A673 (cell line): ENCODE measurements around the gene MOB3A. TPM values are rescaled to one million over a fixed set of nuclear protein-coding genes. Genes with fewer than 3 reads are reported as not detected.

Source experiments
- BruUV-seq: library from RNA; stranded (reverse); fragments of 400-500 nt; replicated peaks from 2 replicates; lab custom pipeline; 2021; lab: Mats Ljungman, UMichigan
- CTCF ChIA-PET: fragments of 300-600 bp; sonication (Branson Sonifier 250); formaldehyde crosslinking; loops from one replicate; lab custom pipeline; 2022; ENCODE audit warnings: antibody characterized with exemption; lab: Charles Lee
- POLR2A ChIA-PET: fragments of 300-600 bp; sonication (Branson Sonifier 250); formaldehyde crosslinking; loops from one replicate; lab custom pipeline; 2022; ENCODE audit warnings: antibody characterized with exemption; ENCODE audit not compliant: low non-redundant PET; lab: Charles Lee
- DNase-seq: peaks from one replicate; pipeline ENCODE4 v3.0.0-alpha.2; 2015; ENCODE audit warnings: low spot score
- H3K27ac ChIP-seq: fragments of 200-600 bp; sonication (generic); 2 replicates; pipeline ENCODE4 v1.5.1; 2016; ENCODE audit warnings: mixed run types, low read depth, mild to moderate bottlenecking, mixed read lengths, antibody characterized with exemption, low read length; ENCODE audit not compliant: poor library complexity, severe bottlenecking
- H3K27me3 ChIP-seq: fragments of 200-600 bp; sonication (generic); replicated peaks from 2 replicates; pipeline ENCODE4 v1.6.1; 2017; ENCODE audit warnings: mixed run types, low read depth, mild to moderate bottlenecking, mixed read lengths, antibody characterized with exemption, low read length; ENCODE audit not compliant: insufficient read depth, poor library complexity
- H3K36me3 ChIP-seq: fragments of 200-600 bp; sonication (generic); 2 replicates; pipeline ENCODE4 v1.6.1; 2016; ENCODE audit warnings: mixed run types, mild to moderate bottlenecking, mixed read lengths, antibody characterized with exemption, low read length; ENCODE audit not compliant: insufficient read depth, poor library complexity, severe bottlenecking
- H3K4me1 ChIP-seq: fragments of 200-600 bp; sonication (generic); 2 replicates; pipeline ENCODE4 v1.6.1; 2017; ENCODE audit warnings: mixed run types, mild to moderate bottlenecking, mixed read lengths, antibody characterized with exemption, low read length; ENCODE audit not compliant: insufficient read depth, poor library complexity, severe bottlenecking
- H3K4me3 ChIP-seq: fragments of 200-600 bp; sonication (generic); 2 replicates; pipeline ENCODE4 v1.5.1; 2016; ENCODE audit warnings: low read depth, mixed run types, mild to moderate bottlenecking, mixed read lengths, low read length; ENCODE audit not compliant: poor library complexity, severe bottlenecking
- H3K9me3 ChIP-seq: fragments of 200-600 bp; sonication (generic); 2 replicates; pipeline ENCODE4 v1.6.1; 2016; ENCODE audit warnings: mixed run types, low read depth, mild to moderate bottlenecking, mixed read lengths, antibody characterized with exemption, low read length; ENCODE audit not compliant: poor library complexity, severe bottlenecking
- EZH2 ChIP-seq: fragments of 200-600 bp; sonication (generic); IDR thresholded peaks from 2 replicates; pipeline ENCODE4 v1.6.1; 2017; ENCODE audit warnings: borderline replicate concordance, low read depth, mild to moderate bottlenecking, mixed read lengths, antibody characterized with exemption, low read length; ENCODE audit not compliant: poor library complexity, severe bottlenecking
- intact Hi-C: fragments of 100-400 bp; cut with micrococcal nuclease; formaldehyde crosslinking; loops from one replicate; pipeline ENCODE4 v1.10.0; 2022; ENCODE audit not compliant: unreplicated experiment
- total RNA-seq: library from RNA; stranded (reverse); gene quantifications from 2 replicates; pipeline ENCODE4 v1.2.3, GENCODE V29; 2021
- TF ChIP-seq, protein P1 (sequence below): fragments of 300-800, 200-600 bp; sonication (generic); conservative IDR thresholded peaks from 2 replicates; pipeline ENCODE4 v1.5.1; 2017; ENCODE audit warnings: low read depth, mild to moderate bottlenecking, antibody characterized with exemption, low read length, moderate library complexity, mixed read lengths

MOB3A gene
- total RNA-seq, 1 experiment from 2014 or later, result 40.7 TPM

DNA sequence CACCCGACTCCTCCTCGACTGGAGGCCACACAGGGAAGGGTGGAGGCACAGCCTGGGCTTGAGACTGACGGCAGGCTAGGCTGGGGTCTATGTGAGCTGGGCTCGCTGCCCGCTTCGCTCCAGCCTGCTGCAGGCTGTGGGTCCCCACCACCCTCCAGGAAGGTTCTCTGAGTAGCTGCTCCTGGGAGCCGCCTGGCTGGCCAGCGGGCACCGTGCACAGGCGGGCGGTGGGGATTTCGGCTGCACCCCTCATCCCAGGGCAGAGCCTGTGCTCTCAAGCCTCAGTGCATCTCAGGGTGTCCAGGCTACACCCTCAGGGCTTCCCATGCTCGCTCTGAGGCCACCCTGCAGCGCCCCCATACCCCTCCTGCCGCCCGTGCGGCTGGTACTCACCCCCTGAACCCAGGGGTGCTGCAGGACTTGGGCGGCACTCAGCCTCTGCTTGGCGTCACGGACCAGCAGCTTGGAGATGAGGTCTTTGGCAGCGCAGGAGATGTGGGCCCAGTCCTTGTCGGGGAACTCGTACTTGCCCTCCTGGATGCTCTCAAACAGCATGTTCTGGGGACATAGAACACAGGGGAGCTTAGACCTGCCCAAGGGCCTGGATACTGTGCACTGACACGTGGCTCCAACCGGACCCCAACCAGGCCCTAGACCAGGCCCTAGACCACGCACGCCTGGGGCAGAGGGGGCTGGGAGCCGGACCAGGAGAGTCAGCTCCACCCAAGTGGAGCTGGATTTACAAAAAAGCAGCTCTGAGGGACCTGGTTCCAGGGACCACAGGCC lies 55.3 kb downstream of the MOB3A start:
- no TSS peak for BruUV-seq
- peaks cover 44% of the 10 kb centered on the region for H3K36me3 ChIP-seq
- no peaks in the 10 kb centered on the region for H3K27me3 ChIP-seq
- peak overlapping the region; percentile 96 for H3K27ac ChIP-seq
- CTCF ChIA-PET, result no interaction called here
- H3K9me3 ChIP-seq, result no peaks in the 10 kb centered on the region
- POLR2A ChIA-PET, result interaction anchor here (1.4 kb wide), 1 partner anchor 9 kb away, joined by 5 read pairs; no protein-coding TSS in a partner anchor
- TF ChIP-seq EZH2, result no peak
- TF ChIP-seq, protein P1, sequence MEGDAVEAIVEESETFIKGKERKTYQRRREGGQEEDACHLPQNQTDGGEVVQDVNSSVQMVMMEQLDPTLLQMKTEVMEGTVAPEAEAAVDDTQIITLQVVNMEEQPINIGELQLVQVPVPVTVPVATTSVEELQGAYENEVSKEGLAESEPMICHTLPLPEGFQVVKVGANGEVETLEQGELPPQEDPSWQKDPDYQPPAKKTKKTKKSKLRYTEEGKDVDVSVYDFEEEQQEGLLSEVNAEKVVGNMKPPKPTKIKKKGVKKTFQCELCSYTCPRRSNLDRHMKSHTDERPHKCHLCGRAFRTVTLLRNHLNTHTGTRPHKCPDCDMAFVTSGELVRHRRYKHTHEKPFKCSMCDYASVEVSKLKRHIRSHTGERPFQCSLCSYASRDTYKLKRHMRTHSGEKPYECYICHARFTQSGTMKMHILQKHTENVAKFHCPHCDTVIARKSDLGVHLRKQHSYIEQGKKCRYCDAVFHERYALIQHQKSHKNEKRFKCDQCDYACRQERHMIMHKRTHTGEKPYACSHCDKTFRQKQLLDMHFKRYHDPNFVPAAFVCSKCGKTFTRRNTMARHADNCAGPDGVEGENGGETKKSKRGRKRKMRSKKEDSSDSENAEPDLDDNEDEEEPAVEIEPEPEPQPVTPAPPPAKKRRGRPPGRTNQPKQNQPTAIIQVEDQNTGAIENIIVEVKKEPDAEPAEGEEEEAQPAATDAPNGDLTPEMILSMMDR, result no peak
- DNase-seq, result no peak
- peak overlapping the region; percentile 52 for H3K4me3 ChIP-seq
- H3K4me1 ChIP-seq, result peaks cover 26% of the 10 kb centered on the region
- intact Hi-C loops, result no loop called here

DNA sequence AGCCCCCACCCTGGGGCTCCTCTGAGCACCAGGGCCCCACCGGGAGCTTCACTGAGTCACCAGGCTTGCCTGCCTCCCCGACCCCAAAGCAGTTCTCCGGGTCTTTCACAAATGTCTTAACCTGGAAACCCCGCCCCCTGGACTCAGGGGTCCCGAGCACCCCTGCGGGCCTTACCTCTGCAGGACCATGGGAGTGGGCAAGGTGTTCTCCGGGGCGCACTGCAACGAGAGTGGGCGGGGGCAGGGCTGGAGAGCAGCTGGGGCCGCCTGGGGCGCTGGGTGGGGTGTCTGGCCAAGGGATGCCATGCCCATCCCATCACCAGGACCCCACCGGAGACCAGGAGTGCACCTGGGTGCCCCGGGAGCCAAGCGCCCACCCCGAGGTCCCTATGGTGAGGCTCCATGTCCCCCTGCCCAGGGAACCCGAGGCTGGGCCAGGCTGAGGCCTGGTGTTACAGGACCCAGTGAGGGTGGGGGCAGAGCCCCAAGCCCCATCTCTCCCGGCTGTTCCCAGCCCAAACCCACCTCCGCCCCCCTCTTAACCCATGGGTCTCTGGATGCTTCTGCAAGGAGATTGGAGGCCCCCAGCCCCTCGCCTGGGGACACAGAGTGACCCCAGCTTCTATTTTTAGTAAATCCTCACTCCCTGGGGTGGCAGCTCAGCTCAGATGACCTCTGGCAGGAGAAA lies 56.0 kb downstream of the MOB3A start:
- BruUV-seq, result no TSS peak
- Histone ChIP-seq H3K36me3 (peaks cover 41% of the 10 kb centered on the region), H3K4me3 (no peak overlapping the region), H3K27me3 (no peaks in the 10 kb centered on the region), H3K4me1 (peaks cover 26% of the 10 kb centered on the region), H3K27ac (peak overlapping the region; percentile 96), H3K9me3 (peaks cover 5% of the 10 kb centered on the region)
- no peak for DNase-seq
- intact Hi-C loops, result no loop called here
- ChIA-PET POLR2A (no interaction called here), CTCF (no interaction called here)
- TF ChIP-seq, protein P1, result no peak
- no peak for TF ChIP-seq EZH2

DNA sequence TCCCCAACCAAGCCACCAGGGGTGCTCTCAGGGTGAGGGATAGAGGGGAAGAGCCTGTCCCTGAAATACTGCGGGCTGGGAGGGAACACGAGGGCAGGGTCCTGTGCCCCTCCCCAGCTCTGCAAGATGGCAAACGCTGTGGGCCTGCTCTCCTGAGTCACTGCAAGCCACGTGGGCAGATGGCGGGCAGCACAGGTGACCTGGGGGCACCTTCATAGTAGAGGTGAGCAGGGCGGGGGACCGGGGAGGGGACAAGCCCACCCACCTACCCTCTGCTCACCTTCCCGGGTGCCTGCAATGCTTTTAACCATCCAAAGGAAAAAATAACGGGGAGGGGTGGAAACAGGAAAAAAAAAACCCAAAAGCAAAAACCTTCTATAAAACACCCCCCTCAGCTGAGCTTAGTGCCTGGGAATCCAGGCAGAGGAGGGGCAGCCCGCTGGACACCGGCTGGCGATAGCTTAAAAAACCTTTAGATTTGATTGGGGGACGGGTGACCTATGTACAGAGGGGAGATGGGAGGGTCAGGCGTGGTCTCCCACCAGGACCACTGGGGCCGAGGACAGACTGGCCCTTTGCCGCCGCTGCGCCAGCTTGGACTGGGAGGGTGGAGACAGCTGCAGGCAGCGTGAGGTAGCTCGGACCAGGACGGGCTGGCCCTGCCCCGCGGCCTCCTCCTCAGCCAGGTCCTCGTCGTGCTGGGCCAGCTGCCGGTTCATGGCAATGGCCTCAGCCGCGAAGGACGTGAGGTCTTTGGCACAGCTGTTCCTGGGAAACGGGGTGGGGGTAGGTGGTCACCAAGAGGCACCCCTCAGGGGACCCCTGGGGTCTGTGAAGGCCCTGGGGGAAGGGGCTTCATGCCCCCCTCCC lies 56.8 kb downstream of the MOB3A start:
- no peak overlapping the region for H3K4me3 ChIP-seq
- CTCF ChIA-PET, result interaction anchor here (0.5 kb wide), 1 partner anchor 89 kb away, joined by 3 read pairs; no protein-coding TSS in a partner anchor
- no peak for TF ChIP-seq EZH2
- TF ChIP-seq, protein P1, result no peak
- H3K4me1 ChIP-seq, result peaks cover 26% of the 10 kb centered on the region
- H3K9me3 ChIP-seq, result peaks cover 6% of the 10 kb centered on the region
- H3K36me3 ChIP-seq, result peaks cover 41% of the 10 kb centered on the region
- intact Hi-C loops, result no loop called here
- BruUV-seq, result no TSS peak
- no peaks in the 10 kb centered on the region for H3K27me3 ChIP-seq
- no peak for DNase-seq
- POLR2A ChIA-PET, result interaction anchor here (0.6 kb wide), 1 partner anchor 43 kb away, joined by 10 read pairs; no protein-coding TSS in a partner anchor
- peak overlapping the region; percentile 23 for H3K27ac ChIP-seq
